Activated CD8-positive, alpha-beta memory T cell treated with anti-CD3 and anti-CD28 coated beads, Interleukin-2, amount 50 U/mL, for 24 hours (primary cell): ENCODE data around the gene USP37.
"Not testable (repeated sequence)": the region's sequence is repeated elsewhere in the genome, so short reads cannot be mapped to it uniquely, and the experiment has no call there.

Experiments
- DNase-seq: peaks from one replicate; pipeline ENCODE4 v3.0.0-alpha.2; 2020; ENCODE audit errors: extremely low read depth

USP37 gene

GRCh38 chr2:218555527-218555926 lies 12.6 kb downstream of the USP37 start:
- DNase-seq = no peak

- not testable (repeated sequence) for DNase-seq
These were observed 13.9 kb downstream of the USP37 start for GRCh38 chr2:218554225-218554624.

GRCh38 chr2:218547978-218548377 lies 20.2 kb downstream of the USP37 start:
- no peak for DNase-seq

- DNase-seq = no peak
These were observed 20.6 kb downstream of the USP37 start for GRCh38 chr2:218547511-218547910.

GRCh38 chr2:218546012-218546411 lies 22.1 kb downstream of the USP37 start:
- DNase-seq = no peak

- no peak for DNase-seq
These were observed 28.1 kb downstream of the USP37 start for GRCh38 chr2:218540015-218540414.

GRCh38 chr2:218536804-218537494 lies 31.2 kb downstream of the USP37 start:
- no peak for DNase-seq

GRCh38 chr2:218529990-218530389 lies 38.2 kb downstream of the USP37 start:
- no peak for DNase-seq

- DNase-seq = not testable (repeated sequence)
These were observed 39.7 kb downstream of the USP37 start for GRCh38 chr2:218528409-218528808.

- no peak for DNase-seq
These were observed 44.5 kb downstream of the USP37 start for GRCh38 chr2:218523651-218524050.

- DNase-seq = no peak
These were observed 49.3 kb downstream of the USP37 start for GRCh38 chr2:218518876-218519275.

GRCh38 chr2:218517434-218518206 lies 50.5 kb downstream of the USP37 start:
- no peak for DNase-seq

- DNase-seq = no peak
These were observed 51.5 kb downstream of the USP37 start for GRCh38 chr2:218516614-218517013.

GRCh38 chr2:218513676-218514075 lies 54.5 kb downstream of the USP37 start:
- DNase-seq = no peak

- DNase-seq = no peak
These were observed 59.9 kb downstream of the USP37 start for GRCh38 chr2:218508299-218508698.

GRCh38 chr2:218505754-218506371 lies 62.3 kb downstream of the USP37 start:
- DNase-seq = no peak

- no peak for DNase-seq
These were observed 66.5 kb downstream of the USP37 start for GRCh38 chr2:218501665-218502064.

- no peak for DNase-seq
These were observed 67.6 kb downstream of the USP37 start for GRCh38 chr2:218500501-218501060.

- no peak for DNase-seq
These were observed 82.0 kb downstream of the USP37 start for GRCh38 chr2:218485986-218486667.

- no peak for DNase-seq
These were observed 85.5 kb downstream of the USP37 start for GRCh38 chr2:218482651-218483050.

GRCh38 chr2:218479595-218479994 lies 88.6 kb downstream of the USP37 start:
- no peak for DNase-seq

GRCh38 chr2:218478544-218478943 lies 89.6 kb downstream of the USP37 start:
- no peak for DNase-seq
